ENCODE data around the gene FAM227B.

DNA sequence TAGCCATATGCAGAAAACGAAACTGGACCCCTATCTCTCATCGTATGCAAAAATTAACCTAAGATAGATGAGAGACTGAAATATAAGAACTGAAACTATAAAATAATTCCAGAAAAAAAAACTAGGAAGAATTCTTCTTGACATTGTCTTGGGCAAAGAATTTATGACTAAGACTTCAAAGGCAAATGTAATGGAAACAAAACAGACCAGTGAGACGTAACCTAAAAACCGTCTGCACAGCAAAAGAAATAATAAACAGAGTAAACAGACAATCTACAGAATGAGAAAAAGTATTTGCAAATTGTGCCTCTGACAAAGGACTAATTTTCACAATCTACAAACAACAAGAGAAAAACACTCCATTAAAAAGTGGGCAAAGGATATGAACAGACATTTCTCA lies 92.3 kb downstream of the FAM227B start:
- TF ChIP-seq, protein P1, sequence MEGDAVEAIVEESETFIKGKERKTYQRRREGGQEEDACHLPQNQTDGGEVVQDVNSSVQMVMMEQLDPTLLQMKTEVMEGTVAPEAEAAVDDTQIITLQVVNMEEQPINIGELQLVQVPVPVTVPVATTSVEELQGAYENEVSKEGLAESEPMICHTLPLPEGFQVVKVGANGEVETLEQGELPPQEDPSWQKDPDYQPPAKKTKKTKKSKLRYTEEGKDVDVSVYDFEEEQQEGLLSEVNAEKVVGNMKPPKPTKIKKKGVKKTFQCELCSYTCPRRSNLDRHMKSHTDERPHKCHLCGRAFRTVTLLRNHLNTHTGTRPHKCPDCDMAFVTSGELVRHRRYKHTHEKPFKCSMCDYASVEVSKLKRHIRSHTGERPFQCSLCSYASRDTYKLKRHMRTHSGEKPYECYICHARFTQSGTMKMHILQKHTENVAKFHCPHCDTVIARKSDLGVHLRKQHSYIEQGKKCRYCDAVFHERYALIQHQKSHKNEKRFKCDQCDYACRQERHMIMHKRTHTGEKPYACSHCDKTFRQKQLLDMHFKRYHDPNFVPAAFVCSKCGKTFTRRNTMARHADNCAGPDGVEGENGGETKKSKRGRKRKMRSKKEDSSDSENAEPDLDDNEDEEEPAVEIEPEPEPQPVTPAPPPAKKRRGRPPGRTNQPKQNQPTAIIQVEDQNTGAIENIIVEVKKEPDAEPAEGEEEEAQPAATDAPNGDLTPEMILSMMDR (IDR thresholded peaks at IDR 0.05) = no peak
- TF ChIP-seq EZH2phosphoT487 (IDR thresholded peaks at IDR 0.05) = no peak
- TF ChIP-seq EZH2 (IDR thresholded peaks at IDR 0.05) = no peak
